ENCODE results near the gene C19orf18. TPM values are rescaled to one million over a fixed set of nuclear protein-coding genes. Genes with fewer than 3 reads are reported as not detected.
A peak's percentile ranks its signal among the peaks of the same experiment; 100 is the strongest.
"Not testable (repeated sequence)": the region's sequence is repeated elsewhere in the genome, so short reads cannot be mapped to it uniquely, and the experiment has no call there.

Gene C19orf18
- total RNA-seq = 0.13 TPM in 2 replicates

DNA sequence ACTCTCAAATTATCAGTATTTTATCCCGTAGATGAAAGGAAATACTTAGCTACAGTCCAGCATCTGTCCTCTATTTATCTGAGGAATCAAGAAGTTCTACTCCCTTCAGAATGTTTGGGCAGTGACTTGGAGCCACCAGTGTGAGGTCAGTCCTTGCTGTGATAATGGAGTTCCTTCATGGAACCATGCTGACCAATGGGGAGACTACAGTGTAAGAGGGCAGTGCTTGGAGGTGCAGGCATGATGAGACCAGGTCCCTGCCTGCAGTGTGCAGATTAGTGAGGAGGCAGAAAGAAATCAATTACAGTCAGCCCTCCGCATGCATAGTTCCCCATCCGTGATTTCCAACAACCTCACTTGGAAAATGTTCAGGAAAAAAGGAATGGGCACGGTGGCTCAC is at the start of gene C19orf18:
Gene C19orf18 (minus strand): TSS at position 101 of the 400 bp plus-strand sequence. CDS start 102 bp downstream, outside the sequence.
- DNase-seq (ENCODE audit: low read depth in 2 of 2) = no peak

DNA sequence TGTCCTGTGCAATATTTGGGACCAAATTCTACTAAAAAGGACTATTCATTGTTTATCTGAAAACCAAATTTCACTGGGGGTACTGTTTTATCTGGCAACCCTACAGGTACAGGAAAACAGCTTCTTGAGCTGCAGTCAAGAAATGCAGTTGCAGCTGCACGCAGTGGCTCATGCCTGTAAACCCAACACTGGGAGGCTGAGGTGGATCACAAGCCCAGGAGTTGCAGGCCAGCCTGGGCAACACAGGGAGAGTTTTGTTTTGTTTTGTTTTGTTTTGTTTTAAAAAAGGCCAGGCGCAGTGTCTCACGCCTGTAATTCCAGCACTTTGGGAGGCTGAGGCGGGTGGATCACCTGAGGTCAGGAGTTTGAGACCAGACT is 47.9 kb upstream of the C19orf18 start:
- no peak for DNase-seq (ENCODE audit: low read depth in 2 of 2)

DNA sequence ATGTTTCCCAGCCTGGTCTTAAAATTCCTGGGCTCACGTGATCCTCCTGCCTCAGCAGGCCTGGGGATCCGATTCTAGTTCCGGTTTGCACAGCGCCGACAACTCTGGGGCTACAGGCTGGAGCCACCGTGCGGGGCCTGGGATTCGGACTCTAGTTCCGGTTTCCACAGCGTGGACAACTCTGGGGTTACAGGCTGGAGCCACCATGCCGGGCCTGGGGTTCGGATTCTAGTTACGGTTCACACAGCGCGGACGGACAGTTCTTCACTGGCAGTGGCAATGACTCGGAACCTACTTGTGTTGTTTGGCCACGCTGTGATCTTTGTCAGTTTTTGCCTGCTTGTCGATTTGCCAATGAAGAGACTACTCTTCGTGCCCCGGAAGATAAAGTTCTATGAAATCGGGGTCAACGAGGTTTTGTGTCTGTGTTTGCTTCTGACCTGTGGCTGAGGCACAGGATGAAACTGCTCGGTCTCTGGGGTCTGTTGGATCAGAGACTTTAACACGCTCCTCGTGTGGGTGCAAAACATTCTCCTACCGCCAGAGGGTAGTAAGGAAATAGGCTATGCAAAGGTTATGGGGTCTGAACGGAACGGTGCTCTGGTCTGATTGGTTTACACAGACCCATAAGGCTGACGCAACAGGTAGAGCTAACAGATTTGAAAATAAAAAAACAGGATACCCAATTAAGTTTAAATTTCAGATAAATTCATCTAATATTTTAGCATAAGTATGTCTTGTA is 47.4 kb upstream of the C19orf18 start:
- peak; percentile 10 to 46 for DNase-seq (ENCODE audit: low read depth in 2 of 2)

DNA sequence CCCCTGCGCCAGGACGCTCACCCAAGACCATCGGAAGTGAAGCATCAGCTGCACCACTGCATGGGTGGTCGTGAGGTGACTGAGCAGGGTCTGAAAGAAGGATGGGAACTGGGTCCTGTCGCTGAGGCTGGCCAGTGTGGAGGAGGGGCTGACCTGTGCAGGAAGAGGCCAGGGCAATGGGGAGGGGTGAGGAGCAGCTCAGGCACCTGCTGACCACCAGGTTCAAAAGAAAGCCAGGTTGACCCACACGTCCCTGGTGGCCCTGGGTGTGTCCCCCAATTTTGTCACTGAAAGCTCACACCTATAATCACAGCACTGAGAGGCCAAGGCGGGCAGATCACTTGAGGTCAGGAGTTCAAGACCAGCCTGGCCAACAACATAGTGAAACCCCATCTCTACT is 45.8 kb upstream of the C19orf18 start:
- no peak for DNase-seq (ENCODE audit: low read depth in 2 of 2)

DNA sequence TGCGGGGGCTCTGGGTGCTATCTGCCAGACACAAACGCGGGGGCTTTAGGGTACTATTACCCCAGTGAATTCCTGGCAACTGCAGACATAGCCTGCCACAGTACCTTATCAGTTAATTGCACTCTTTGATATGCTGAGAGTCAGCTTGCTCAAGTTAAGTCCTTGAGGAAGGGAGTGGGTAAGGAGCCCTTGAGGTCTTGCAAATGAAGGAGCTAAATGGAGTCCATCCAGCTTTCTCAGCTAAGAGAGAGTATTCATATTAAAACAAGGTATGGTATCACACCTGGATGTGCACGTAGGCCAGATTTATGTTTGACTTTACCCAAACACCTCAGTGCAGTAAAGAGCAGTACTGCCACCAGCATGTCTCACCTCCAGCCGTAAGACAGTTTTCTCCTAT is 39.8 kb upstream of the C19orf18 start:
- DNase-seq (ENCODE audit: low read depth in 2 of 2) = no peak

DNA sequence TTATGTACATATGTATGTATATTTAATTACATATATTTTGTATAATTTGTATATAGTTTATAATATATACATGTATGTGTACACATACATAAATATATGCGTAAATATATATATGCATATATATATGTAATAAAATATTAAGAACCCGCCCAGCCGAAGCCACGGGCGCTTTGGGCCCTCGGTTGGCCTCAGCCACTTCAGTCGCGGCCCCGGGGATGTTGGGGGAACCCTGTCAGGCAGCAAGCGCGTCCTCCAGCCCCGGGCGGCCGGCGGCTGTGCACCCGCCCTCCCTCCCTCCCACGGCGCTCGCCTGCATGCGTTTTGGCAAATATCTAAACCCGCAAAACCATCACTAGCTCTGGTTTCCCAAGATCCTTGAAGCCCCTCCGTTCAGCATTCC is 36.2 kb upstream of the C19orf18 start:
- no peak for DNase-seq (ENCODE audit: low read depth in 2 of 2)

DNA sequence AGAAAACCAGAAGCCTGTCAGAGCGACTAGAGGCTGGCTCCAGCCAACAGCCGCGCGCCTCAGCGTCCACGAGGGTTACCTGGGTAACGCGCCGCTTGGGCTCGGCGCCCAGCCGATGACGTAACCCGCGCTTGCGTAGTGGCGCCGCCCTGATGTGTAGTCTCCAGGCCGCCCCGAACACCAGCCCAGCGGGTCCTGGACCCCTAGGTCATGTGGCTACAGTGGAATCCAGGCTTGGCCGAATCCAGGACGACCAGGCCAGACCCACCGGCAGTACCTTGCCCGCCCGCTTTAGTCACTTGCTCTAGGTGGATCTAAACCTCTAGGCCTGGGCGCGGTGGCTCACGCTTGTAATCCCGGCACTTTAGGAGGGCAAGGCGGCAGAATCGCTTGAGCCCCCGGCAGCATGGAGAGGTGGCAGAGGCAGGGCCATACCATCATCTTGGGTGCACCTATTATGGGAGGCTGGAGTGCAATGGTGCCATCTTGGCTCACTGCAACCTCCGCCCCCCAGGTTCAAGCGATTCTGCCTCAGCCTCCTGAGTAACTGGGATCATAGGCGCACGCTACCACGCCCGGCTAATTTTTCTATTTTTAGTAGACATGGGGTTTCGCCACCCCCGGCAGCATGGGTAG is 35.5 kb upstream of the C19orf18 start:
- DNase-seq (ENCODE audit: low read depth in 2 of 2) = peak; percentile 50 to 81

DNA sequence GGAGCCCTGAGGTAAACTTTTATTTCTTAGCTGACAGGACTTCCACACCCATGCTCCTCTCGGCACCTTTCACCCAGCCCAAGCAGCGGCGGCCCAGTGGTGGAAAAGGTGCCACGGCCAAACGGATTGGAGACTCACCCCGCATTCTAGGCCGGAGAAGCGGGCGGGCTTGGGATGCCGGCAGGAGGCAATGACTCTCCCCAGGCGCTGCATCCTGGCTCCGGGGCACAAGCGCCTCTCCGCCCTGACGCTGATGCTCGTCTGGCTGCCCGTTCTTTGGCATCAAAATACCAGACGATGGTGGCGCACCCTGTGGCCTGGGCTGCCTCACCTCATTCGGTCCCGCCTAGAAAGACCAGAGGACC is 34.9 kb upstream of the C19orf18 start:
- no peak for DNase-seq (ENCODE audit: low read depth in 2 of 2)

DNA sequence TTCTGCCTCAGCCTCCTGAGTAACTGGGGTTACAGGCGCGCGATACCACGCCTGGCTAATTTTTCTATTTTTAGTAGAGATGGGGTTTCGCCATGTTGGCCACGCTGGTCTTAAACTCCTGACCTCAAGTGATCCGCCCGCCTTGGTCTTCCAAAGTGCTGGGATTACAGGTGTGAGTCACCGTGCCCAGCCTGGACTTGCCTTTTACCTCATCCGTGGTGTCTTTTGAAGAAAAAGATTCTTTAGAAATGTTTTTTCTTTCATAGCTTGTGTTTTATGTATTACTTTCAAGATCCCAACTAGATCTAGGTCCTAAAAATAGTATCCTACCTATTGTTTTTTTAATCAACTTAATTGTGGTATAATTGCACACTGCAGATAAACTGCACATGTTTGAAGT is 34.5 kb upstream of the C19orf18 start:
- DNase-seq (ENCODE audit: low read depth in 2 of 2) = not testable (repeated sequence)

DNA sequence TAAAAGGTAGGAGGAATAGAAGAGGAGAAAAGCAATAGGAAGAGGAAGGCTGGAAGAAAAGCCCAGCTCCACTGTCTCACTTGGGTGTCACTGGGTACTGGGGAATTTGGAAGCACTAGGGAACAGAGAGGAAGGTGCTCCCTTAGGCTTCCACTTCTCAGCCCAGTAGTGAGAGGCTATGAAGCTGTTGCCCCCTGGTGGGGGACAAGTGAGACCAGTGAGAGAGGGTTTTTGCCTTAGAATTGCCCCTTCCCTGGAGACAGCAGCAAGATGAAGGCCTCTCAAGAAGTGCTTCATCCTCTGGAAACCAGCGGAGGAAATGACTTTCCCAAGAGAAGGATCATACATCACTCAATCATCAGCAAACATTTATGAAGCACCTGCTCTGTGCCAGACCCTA is 33.0 kb upstream of the C19orf18 start:
- peak in 1 of 2 donors; percentile 13 for DNase-seq (ENCODE audit: low read depth in 2 of 2)

DNA sequence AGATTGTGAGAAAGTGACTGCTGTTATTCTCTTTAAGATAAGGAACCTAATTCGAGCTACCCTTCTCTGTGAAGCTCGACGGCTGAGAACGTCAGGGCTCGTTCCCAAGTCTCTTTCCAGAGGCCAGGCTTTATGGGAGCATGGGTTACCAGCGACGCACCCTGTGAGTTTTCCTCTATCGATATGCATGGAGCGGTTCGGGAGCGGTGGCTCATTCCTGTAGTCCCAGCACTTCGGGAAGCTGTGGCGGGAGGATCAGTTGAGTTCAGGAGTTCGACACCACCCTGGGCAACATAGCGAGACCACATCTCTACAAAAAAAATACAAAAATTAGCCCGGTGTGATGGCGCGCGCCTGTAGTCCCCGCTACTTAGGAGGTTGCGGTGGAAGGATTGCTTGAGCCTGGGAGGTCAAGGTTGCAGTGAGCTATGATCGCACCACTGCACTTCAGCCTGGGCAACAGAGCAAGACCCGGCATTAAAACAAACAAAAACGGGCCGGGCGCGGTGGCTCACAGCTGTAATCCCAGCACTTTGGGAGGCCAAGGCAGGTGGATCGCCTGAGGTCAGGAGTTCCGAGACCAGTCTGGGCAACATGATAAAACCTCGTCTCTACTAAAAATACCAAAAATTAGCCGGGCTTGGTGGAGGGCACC is 29.0 kb upstream of the C19orf18 start:
- peak in 1 of 2 donors; percentile 1 for DNase-seq (ENCODE audit: low read depth in 2 of 2)

DNA sequence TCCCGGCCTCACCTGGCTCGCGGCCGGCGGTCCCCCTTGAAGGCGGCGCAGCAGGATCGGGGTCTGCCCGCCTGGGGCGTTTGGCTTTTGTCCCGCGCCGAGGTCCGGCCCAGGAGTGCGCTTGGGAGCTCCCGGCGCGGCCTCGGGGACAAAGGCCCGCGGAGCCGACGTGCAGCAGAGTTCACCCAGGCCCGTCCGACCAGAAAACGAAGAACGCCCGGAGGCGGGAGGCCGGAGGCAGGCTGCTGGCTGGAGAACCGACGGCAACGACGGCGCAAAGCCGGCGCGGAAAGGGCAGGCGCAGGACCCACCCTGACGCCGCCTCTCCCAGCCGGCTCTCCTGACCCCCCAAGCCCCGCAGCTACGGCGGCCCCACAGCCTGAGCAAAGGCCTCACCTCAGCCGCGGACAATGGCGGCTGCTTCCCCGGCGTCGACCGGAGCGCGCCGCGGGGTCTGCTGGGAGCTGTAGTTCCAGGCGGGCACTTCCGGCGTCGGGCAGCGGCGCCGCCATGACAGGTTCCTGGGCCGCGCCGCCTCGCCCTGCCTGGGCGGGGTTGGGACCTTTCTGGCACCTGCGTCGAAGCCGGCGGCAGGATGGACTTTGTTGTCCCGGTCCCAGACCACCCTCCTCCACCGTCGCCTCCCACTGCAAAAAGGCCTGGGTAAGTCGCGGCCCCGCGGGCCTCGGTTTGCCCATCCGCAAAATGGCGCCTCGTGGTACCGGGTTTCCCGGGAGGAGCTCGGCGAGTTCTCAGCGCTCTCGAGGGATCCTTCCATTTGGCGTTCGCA is 28.2 kb upstream of the C19orf18 start, which contains the start of gene ZNF606:
Gene ZNF606 (minus strand): TSS at position 437 of the 790 bp plus-strand sequence. CDS start 1,501 bp downstream, outside the sequence.
- DNase-seq (ENCODE audit: low read depth in 2 of 2) = peak; percentile 76 to 93

DNA sequence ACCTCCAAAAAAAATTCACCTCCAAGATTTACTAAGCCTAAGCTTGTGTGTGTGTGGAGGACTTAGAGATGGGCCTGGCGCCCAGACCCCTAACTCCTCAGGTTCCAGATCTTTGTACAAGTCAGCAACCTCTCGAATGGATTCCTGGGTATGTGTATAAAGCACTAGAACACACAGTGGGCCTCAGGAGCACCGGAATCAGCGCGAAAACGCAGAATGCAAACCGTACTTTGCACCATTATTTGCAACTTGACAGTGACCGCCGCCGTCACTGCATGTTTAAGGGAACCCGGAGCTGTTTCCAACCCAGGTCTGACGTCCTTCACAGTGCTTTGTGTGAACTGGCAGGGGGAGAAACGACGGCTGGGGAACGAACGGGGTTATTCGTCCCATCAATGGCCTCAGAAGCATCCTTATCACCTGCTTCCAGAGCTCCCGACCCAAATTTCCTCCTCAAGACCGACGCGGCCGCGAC is 27.6 kb upstream of the C19orf18 start:
- peak; percentile 6 to 24 for DNase-seq (ENCODE audit: low read depth in 2 of 2)

DNA sequence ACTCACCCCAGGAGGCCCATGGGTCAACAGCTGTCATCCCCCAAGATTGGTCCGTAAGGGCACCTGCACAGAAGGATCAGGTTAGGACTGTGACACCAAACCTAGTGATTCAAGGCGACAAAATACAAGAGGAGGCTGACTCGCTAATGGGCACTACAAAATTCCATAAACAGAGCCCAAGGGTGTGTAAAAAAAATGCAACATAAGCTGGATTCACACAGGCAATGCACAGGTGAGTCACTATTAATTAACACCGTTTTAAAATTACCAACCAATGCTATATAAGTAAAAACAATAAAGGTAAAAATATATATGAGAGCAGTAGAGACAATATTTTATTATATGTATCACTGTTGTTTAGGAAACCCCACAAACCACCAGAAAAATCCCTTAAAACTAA is 26.3 kb upstream of the C19orf18 start:
- no peak for DNase-seq (ENCODE audit: low read depth in 2 of 2)

DNA sequence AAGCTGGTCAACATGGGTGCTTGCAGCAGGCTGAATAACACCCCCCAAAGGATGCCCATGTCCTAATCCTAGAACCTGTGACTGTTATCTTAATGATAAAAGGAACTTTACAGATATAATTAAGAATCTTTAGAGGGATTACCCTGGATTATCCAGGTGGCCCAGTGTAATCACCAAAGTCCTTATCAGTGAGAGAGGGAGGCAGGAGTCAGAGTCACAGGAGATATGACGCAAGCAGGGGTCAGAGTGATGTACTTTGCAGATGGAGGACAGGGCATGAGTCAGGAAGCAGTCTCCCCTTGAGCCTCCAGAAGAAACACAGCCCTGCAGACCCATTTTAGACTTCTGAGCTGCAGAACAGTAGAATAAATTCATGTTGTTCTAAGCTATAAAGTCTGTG is 18.5 kb upstream of the C19orf18 start:
- DNase-seq (ENCODE audit: low read depth in 2 of 2) = no peak

DNA sequence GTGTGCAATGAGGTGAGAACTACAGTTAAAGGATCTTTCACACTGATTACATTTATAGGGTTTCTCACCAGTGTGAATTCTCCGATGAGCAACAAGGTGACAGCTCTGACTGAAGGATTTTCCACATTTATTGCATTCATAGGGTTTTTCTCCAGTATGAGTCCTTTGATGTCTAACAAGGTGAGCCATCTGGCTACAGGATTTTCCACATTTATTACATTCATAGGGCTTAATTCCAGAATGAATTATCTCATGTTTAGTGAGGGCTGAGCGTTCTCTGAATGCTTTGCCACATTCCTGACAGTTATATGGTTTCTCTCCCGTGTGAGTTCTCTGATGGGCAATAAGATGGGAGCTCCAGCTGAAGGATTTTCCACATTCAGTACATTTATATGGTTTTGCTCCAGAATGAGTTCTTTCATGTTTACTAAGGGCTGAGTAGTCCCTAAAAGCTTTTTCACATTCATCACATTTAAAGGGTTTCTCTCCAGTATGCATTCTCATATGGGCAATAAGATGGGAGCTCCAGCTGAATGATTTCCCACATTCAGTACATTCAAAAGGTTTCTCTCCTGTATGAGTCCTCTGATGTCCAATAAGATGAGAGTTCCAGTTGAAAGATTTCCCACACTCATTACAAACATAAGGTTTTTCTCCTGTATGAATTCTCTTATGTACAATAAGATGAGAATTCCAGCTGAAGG is 4.4 kb upstream of the C19orf18 start:
- DNase-seq (ENCODE audit: low read depth in 2 of 2) = no peak

DNA sequence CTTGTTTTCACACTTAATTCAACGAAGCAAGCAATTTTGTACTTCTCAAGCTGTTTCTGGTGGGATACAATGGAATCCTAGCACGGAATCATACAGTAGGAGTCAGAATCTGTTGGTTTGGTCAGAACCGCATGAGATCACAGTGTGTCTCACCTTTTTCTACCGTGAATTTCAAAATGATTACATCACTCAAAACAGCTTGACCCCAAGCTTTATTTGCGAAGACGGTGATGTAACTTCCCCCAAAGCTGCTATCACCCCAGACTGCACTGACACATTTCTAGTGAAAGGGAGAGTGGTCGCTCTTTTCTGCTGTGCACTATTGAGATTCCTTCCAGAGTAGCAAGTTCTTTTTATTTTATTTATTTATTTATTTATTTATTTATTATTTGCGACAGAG is 9.6 kb downstream of the C19orf18 start:
- DNase-seq (ENCODE audit: low read depth in 2 of 2) = no peak

DNA sequence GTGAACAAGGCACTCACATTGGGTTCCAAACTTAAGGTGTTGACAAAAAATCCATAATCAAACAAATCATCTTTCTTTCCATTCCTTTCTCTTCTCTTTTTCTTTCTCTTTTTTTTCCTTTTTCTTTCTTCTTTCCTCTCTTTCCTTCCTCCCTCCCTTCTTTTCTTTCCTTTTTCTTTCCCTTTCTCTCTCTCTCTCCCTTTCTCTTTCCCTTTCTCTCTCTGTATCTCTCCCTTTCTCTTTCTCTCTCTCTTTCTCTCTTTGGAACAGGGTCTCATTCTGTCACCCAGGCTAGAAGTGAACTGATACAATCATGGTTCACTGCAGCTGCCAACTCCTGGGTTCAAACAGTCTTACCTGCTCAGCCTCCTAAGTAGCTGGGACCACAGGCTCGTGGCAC is 12.5 kb downstream of the C19orf18 start:
- no peak for DNase-seq (ENCODE audit: low read depth in 2 of 2)

DNA sequence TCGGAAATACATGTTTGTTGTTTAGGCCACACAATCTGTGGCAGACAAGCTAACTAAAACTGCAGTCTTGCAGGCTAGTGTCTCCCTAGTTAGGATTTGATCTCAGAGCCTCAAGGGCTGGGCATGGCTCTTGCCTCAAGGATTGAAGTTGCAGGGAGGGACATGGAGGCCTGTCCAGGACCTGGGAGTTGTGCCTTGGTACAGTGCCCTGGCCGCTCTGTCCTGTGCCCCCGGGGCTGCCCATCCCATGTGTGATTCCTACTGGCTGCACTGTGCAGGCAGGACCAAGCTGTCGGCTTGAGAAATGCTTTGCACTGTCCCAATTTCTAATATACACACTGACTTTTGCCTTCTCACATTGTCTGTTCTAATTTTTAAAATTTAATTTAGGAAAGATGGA is 19.3 kb downstream of the C19orf18 start:
- no peak for DNase-seq (ENCODE audit: low read depth in 2 of 2)

DNA sequence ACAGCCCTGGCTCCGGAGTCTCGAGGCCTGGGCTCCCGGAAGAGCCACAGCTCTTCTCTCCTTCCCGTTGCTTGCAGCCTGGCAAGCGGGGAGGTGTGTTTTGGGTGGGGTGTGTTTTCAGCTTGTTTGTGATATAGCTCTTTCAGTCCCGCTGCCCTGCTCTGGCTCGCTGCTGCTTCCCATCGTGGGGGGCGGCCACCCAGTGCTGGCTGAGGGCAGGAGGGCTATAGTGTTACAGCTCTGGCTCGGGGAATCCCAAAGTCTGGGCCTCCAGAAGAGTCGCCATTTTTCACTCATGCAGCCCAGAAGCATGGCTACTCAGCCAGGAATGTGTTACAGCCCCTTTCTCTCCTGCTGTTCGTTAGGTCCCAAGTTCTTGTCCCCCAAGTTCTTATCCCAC is 24.6 kb downstream of the C19orf18 start:
- DNase-seq (ENCODE audit: low read depth in 2 of 2) = no peak

DNA sequence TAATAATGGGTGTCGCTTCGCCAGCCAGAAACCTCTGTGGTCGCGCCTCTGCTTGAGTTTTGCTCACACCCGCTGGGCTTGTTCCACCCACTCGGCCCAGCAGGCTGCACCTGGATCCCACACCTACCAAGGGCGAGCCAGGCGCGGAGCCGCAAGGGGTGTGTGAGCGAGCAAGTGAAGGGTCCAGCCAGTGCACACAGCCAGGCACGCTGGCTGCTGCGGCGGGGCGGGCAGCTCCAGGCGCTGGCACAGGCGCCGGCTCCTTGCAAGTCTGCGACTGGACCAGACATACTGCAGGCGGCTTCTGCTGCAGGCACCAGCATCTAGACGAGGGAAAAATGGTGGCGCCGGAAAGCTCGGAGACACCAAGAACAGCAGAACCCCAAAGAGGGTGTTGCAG is 25.0 kb downstream of the C19orf18 start:
- no peak for DNase-seq (ENCODE audit: low read depth in 2 of 2)
